Bronchial epithelial cell (primary cell): ENCODE data around the gene NAV3. TPM values are rescaled to one million over a fixed set of nuclear protein-coding genes. Genes with fewer than 3 reads are reported as not detected.

Experiments used
- DNase-seq: peaks from one replicate; pipeline ENCODE4 v3.0.0-alpha.2; 2010; ENCODE audit warnings: low read depth
- FAIRE-seq: peaks from 2 replicates; lab custom pipeline; 2011; peaks lifted over from hg19 to GRCh38; lab: Jason Lieb, UNC
- H3K27me3 ChIP-seq: 2 replicates; pipeline ENCODE4 v1.5.1; 2011; ENCODE audit warnings: low read length; ENCODE audit not compliant: control insufficient read depth, insufficient read depth
- H3K36me3 ChIP-seq: 2 replicates; pipeline ENCODE4 v1.5.1; 2011; ENCODE audit warnings: low read length; ENCODE audit not compliant: control insufficient read depth, insufficient read depth
- H3K4me3 ChIP-seq: 2 replicates; pipeline ENCODE4 v1.5.1; 2011; ENCODE audit warnings: mild to moderate bottlenecking, low read depth, low read length, control low read depth
- total RNA-seq: library from RNA; depleted of rRNA; stranded (reverse); fragments of >200 nt; gene quantifications from 2 replicates; pipeline ENCODE4 v1.2.1, GENCODE V29; 2014
- TF ChIP-seq, protein P1 (sequence below): IDR thresholded peaks from 2 replicates; pipeline ENCODE4 v1.5.1; 2011; ENCODE audit warnings: mild to moderate bottlenecking, moderate library complexity, low read length, control low read depth, inconsistent platforms; ENCODE audit not compliant: insufficient read depth, severe bottlenecking

Gene NAV3
- total RNA-seq, 1 donor from 2014 or later, result 1.6 TPM

DNA sequence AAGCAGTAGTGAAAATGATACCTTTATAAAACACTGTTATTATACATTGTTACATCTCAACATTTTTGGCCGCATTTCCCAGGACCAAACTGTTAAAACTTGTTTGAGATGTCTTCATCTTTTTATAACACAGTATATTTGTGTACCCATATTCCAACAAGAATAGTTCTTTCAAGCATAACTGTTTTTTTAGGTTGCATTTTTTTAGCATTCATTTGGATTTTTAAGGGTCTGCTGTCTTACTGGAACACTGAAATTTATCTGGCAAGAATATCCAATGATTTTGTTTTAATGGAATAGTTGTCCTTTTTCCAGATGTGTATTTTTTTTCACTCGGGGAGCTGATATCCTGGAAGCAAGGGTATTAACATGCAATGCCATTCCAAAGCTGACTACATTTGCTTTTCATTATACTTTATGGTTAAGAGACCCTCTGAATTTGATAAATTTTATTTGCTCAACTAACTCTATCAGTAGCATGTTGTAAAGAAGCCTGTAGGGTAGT, 8.9 kb upstream of the NAV3 start:
- DNase-seq, result no peak
- H3K36me3 ChIP-seq, result no peaks in the 10 kb centered on the region
- no peaks in the 10 kb centered on the region for H3K27me3 ChIP-seq
- FAIRE-seq, result no peak
- no peak overlapping the region for H3K4me3 ChIP-seq
- TF ChIP-seq, protein P1, sequence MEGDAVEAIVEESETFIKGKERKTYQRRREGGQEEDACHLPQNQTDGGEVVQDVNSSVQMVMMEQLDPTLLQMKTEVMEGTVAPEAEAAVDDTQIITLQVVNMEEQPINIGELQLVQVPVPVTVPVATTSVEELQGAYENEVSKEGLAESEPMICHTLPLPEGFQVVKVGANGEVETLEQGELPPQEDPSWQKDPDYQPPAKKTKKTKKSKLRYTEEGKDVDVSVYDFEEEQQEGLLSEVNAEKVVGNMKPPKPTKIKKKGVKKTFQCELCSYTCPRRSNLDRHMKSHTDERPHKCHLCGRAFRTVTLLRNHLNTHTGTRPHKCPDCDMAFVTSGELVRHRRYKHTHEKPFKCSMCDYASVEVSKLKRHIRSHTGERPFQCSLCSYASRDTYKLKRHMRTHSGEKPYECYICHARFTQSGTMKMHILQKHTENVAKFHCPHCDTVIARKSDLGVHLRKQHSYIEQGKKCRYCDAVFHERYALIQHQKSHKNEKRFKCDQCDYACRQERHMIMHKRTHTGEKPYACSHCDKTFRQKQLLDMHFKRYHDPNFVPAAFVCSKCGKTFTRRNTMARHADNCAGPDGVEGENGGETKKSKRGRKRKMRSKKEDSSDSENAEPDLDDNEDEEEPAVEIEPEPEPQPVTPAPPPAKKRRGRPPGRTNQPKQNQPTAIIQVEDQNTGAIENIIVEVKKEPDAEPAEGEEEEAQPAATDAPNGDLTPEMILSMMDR, result no peak

DNA sequence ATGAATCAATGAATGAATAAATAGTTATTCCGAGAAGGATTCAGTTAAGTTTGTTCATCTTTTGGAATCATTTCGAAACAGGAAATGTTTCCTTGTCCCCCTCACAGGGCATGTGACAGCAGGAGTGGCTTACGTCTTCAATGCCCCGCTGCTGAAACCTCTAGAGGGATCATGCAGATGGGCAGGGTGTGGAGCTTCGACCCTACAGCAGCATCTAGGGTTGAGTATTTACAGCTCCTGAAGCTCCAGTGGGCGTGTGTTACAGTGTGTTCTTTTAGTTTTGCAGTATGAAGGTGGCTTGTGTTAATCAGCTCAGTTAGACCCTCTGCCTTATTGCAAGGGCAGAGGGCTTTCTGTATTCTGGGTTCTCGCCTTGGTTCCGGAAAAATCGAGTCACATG, 2.6 kb downstream of the NAV3 start:
- Histone ChIP-seq H3K27me3 (no peaks in the 10 kb centered on the region), H3K36me3 (no peaks in the 10 kb centered on the region), H3K4me3 (no peak overlapping the region)
- FAIRE-seq (no peak), DNase-seq (no peak)
- TF ChIP-seq, protein P1, result no peak

DNA sequence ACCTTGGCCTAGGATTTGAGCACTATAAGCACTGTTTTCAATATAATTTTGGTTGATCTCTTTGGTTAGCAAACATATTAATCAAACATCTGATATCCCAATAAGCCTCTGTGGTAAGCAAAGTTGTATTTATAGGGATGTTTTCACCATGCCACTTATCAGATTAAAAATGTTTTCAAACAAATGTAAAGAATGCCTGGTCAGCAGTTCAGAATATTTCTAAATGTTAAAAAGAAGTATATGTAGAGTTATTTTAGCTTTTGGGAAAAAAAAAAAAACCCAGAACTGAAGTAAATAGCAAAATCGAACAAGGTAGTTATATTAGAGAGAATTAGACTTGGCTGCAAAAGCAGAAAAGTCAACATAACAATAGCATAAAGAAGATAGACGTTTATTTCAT, 3.9 kb downstream of the NAV3 start:
- H3K27me3 ChIP-seq, result no peaks in the 10 kb centered on the region
- no peak for DNase-seq
- no peak overlapping the region for H3K4me3 ChIP-seq
- no peak for FAIRE-seq
- TF ChIP-seq, protein P1, result no peak
- no peaks in the 10 kb centered on the region for H3K36me3 ChIP-seq

DNA sequence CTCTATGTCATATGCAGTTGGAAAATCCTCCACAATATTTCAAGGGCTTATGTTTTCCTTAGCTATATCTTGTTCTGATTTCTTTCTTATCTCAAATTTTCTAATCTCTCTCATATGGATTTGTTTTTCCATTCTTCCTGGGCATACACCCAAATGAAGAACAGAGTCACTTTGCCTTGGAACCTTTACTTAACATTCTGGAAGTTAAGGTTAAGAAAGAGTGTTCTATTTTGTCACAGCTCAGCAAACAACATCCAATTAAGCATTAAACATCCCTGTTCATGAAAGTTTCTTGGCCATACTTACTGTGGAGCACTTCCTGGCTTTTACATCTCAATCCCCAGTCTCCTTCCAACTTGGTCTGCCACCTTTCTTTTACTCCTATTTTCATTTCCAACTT, 5.3 kb downstream of the NAV3 start:
- FAIRE-seq (no peak), DNase-seq (no peak)
- Histone ChIP-seq H3K27me3 (no peaks in the 10 kb centered on the region), H3K4me3 (no peak overlapping the region), H3K36me3 (no peaks in the 10 kb centered on the region)
- TF ChIP-seq, protein P1, result no peak

DNA sequence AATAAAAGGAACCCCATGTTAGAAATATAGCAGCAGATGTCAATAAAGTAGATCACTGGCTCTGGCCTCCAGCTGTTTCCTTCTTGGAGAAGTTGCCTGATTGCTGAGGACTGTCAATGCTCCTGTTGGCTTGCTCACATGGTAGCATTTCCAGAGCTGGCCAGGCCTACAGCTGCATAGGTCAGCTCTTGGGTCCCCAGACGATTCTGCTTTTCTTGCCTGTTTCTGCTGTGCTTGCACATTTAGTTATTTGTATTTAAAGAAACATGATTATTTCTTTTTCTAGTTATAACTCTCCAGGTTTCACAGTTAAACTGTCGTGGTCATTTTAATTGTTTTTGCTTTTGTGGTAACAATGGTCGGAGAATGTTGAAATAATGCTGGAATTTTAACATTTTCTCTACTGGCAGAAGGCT, 7.2 kb downstream of the NAV3 start:
- H3K36me3 ChIP-seq, result no peaks in the 10 kb centered on the region
- DNase-seq (no peak), FAIRE-seq (no peak)
- TF ChIP-seq, protein P1, result no peak
- H3K27me3 ChIP-seq, result no peaks in the 10 kb centered on the region
- H3K4me3 ChIP-seq, result no peak overlapping the region

DNA sequence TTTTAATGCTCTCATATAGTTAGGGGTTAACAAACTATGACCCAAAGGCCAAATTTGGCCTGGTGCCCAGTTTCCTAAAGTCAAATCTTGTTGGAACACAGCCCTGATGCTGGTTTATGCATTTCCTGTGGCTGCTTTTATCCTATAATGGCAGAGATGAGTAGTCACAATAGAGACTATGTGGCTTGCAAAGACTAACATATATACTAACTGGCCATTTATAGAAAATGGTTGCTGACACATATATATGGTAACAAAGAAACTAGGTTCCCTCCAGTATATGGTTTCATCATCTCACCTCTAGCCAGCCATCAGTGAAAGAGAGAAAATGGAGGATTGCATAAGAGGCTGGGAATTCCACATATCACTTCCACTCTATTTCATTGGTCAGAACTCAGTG, 10.8 kb downstream of the NAV3 start:
- TF ChIP-seq, protein P1, result no peak
- H3K27me3 ChIP-seq, result no peaks in the 10 kb centered on the region
- DNase-seq, result peak; percentile 63

More for the DNA sequence above, 10.8 kb downstream of the NAV3 start:
- no peaks in the 10 kb centered on the region for H3K36me3 ChIP-seq
- no peak overlapping the region for H3K4me3 ChIP-seq
- FAIRE-seq, result no peak
